ENCODE data around the gene TMEM165.
A peak's percentile ranks its signal among the peaks of the same experiment; 100 is the strongest.
"Not testable (repeated sequence)": the region's sequence is repeated elsewhere in the genome, so short reads cannot be mapped to it uniquely, and the experiment has no call there.

The TMEM165 gene, protein sequence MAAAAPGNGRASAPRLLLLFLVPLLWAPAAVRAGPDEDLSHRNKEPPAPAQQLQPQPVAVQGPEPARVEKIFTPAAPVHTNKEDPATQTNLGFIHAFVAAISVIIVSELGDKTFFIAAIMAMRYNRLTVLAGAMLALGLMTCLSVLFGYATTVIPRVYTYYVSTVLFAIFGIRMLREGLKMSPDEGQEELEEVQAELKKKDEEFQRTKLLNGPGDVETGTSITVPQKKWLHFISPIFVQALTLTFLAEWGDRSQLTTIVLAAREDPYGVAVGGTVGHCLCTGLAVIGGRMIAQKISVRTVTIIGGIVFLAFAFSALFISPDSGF

DNA sequence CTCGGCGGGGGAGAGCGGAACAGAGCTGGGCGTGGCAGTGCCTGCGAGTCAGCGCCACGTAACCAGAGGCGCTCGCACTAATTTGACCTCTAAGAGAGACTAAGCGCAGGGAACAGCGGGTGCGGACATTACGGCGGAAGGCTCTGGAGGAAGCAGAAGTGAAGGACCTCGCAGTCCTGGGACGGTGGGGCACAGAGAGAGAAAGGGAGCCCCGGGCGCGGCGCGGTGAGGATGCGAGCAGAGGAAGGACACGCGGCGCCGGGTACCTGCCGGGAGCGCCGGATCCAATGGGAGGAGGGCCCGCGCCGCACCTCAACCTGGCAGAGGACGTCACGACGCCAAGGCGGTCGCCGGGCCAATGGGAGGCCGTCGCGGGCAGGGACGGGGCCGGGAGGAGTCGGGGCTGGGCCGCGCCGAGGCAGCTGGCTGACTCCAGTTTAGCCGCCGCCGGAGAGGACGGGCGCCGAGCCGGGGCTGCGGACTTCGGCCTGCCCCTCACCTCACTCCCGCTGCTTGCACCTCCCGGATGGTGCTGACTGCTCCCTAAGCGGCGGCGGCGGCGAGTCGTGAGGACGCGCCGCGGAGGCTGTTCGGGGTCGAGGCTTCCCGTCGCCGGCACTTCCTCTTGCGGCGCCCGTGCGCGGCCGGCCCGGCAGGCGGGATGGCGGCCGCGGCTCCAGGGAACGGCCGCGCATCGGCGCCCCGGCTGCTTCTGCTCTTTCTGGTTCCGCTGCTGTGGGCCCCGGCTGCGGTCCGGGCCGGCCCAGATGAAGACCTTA lies at the start of gene TMEM165:
Gene TMEM165 (plus strand): TSS at position 429 of the 779 bp plus-strand sequence. CDS start 233 bp downstream, at position 662.
- DNase-seq = peak; percentile 43

DNA sequence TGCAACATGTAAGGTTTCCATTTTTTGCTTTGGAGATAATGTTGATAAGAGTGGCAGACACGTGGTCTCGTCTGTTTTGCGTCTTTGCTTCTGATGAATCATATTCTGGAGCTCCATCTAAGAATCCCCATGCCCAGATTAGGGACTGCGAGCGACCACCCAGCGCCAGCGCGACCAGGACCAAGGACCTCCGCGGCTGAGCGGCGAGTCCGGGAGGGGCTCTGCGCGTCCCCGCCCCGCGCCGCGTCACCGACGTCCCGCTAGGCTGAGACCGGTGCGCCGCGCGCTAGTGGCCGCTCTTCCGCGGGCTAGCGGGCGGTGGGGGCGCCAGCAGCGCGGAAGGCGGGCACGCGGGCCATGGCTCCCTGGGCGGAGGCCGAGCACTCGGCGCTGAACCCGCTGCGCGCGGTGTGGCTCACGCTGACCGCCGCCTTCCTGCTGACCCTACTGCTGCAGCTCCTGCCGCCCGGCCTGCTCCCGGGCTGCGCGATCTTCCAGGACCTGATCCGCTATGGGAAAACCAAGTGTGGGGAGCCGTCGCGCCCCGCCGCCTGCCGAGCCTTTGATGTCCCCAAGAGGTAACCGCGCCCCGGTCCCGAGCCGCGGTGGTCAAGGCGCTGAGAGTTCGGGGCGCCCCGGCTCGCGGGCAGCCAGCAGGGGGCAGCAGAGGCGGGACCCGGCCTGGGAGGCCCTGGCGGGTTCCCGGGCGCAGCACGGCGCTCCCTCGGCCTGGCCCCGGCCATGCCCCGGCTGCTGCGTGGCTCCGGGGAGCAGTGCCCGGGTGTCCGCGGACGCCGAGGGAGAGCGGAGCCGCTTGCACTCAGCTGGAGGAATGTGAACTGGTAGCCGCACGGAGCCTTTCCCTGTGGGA lies 49.5 kb upstream of the TMEM165 start, which contains the start of gene SRD5A3:
Gene SRD5A3 (plus strand): TSS at position 263 of the 871 bp plus-strand sequence. CDS start 95 bp downstream, at position 358.
- peak; percentile 8 for DNase-seq

DNA sequence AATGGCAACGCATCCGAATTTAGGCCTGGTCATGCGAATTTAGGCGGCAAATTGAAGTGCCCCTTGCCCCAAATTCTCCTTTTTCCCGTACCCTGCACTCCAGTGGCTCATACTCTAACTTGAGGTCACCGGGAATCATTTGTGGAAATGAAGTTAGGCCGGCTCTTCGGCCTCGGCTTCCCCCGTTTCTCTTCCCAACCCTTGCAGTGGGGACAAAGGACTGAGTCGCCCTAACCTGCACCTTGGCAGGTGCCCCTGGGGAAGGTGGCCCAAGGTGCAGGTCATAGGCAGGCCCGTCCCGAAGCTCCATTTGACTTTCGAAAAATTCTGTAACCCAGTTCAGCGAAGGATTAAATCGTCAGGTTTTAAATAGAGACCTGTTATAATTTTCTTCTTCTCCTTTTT lies 48.9 kb upstream of the TMEM165 start:
- DNase-seq = no peak

DNA sequence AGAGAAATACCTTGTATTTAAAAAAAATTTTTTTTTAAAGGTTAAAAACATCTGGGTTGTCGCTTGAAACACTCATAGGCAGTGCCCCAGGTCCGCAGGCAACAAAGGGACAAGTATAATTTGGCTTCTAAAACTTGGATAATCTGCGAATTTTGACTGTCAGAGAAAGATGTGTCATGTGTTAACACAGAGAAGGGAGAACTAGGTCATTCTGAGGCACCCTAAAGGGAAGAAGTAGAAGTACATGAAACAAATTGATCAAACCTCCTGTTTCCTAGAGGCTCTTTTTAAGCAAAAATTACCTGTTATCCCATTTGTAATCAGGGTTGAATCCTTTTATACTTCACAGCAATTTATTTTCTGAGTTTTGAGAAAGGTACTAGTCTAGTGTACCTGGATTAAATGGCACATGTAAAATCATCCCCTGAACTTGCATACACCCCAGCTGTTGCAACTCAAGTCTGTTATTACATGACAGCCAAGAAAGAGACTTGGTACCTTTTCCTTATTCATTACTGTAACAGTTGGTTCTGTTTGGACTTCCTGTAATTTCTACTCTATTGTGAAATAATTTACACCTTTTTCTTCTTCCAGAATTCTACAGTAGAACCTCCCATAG lies 48.0 kb upstream of the TMEM165 start:
- no peak for DNase-seq

DNA sequence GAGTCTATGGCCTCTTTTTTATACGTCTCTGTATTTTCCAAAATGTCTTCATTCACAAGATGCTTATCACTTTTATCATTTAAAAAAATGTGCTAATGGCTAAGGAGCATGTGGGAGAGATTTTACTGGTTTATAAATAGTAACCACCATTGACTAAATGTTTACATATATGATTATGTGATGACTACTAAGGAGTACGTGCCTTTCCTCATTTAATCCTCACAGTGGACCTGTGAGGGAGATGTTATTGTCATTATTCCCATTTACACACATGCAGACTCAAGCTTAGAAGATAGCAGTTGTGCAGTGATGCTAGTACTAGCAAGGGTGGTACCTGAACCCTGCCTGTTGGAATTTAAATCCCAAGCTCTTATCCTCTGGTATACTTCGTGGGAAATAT lies 47.3 kb upstream of the TMEM165 start:
- no peak for DNase-seq

DNA sequence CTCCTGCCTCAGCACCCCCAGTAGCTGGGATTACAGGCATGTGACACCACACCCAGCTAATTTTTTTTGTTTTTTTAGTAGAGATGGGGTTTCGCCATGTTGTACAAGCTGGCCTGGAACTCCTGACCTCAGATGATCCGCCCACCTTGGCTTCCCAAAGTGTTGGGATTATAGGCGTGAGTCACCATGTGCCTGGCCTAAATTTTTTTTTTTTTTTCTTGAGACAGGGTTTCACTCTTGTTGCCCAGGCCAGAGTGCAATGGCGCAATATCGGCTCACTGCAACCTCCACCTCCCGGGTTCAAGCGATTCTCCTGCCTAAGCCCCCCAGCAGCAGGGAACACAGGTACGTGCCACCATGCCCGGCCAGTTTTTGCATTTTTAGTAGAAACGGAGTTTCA lies 44.9 kb upstream of the TMEM165 start:
- not testable (repeated sequence) for DNase-seq

DNA sequence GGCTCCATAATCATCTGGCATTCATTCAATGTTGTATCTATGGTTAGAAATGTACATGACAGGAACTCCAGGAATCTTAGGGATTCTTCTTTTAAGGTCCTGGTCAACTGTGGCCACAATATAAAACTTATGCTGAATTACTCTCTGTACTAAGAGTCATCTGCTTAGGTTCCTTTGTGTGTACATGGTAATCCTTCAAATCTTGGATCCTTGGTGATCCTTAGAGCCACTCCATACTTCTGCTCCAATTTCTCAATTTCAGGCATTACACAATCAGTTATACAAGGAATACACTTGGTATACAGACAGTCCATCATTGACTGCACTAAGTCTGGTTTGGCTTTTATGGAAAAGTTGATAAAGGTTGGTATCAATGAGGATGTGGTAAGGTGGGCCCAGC lies 43.9 kb upstream of the TMEM165 start:
- no peak for DNase-seq

DNA sequence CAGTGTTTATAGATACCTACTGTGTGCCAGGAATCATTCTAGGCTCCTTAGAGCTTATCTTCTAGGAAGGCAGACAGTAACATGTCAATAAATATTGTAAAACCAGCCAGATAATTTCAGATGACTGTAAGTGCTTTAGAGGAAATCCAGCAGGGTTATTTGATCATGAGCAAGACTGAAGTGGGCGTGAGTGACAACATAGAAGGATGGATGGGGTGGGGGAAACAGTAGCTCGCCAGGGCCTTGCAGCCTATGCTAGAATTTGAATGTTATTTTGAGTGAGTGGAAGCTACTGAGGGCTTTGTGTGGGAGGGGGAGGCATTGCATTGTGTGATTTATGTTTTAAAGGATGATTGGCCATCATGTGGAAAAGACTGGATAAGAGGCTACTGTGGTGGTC lies 43.0 kb upstream of the TMEM165 start:
- no peak for DNase-seq

DNA sequence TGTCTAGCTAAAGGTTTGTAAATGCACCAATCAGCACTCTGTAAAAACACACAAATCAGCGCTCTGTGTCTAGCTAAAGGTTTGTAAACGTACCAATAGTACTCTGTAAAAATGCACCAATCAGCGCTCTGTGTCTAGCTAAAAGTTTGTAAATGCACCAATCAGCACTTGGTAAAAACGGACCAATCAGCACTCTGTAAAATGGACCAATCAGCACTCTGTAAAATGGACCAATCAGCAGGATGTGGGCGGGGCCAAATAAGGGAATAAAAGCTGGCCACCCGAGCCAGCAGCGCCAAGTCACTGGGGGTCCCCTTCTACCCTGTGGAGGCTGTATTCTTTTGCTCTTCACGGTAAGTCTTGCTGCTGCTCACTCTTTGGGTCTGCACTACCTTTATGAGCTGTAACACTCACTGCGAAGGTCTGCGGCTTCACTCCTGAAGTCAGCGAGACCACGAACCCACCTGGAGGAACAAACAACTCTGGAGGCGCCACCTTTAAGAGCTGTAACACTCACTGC lies 42.5 kb upstream of the TMEM165 start:
- DNase-seq = not testable (repeated sequence)

DNA sequence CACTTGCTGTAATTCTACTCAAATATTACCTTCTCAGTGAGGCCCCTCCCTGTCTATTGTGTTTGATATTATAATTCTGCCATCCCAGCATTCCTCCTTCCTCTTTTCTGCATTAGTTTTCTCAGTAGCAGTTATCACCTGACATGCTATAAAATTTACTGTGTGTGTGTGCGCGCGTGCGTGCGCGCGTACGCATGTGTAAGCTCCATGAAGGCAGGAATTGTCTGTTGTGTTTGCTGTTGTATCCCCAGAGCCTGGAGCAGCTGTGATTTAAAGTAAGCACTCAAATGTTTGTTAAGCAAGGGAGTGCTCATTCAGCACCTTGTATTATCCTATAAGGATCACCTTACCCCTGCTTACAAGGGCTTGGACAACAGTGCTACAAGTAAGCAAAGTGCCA lies 41.1 kb upstream of the TMEM165 start:
- DNase-seq = no peak

DNA sequence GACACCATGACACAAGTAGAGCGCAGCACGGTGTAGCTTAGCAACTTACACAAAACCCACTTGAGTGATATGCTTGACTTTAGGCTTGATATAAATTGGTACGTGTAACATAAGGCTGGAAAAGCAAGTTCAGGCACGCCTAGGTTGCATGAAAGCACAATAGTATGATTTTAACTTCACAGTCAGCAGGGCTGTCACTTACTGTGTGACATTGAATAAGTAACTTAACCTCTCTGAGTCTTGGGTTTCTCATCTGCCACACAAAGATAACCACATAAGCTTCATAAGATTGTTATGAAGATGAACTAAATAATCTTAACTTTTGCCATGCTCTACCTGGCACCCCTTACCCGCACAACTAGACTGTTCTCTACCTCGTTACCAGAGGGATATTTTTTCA lies 40.2 kb upstream of the TMEM165 start:
- no peak for DNase-seq

DNA sequence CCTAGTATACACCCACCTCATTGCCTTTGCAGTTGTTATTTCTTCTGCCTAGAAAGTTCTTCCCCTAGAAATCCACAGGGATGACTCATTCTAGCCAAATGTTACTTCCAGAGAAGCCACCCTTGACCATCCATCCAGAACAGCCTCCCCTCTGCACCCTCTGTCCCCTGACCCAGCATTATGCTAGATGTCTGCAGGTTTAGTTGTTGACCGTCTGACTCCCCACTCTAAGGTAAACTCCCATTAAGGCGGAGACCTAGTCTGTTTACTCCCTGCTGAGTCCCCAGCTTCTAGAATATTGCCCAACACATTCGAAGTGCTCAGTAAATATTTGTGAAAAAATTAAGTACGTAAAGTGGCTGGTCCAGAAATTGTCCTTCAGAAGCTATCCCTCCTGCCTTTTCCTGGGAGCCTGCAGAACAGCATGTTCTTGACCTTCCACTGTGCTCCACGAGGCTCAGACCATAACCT lies 38.7 kb upstream of the TMEM165 start:
- DNase-seq = no peak

DNA sequence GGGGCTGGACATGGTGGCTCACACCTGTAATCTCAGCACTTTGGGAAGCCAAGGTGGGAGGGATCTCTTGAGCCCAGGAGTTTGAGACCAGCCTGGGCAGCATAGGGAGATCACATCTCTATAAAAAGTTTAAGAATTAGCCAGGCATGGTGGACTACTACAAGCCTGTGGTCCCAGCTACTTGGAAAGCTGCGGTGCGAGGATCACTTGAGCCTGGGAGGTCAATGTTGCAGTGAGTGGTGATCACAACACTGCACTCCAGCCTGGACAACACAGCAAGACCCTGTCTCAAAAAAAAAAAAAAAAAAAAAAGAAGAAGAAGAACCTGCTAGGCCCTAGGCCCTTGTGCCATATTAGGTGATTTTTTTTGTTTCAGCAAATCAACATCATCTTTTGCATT lies 37.5 kb upstream of the TMEM165 start:
- DNase-seq = no peak

DNA sequence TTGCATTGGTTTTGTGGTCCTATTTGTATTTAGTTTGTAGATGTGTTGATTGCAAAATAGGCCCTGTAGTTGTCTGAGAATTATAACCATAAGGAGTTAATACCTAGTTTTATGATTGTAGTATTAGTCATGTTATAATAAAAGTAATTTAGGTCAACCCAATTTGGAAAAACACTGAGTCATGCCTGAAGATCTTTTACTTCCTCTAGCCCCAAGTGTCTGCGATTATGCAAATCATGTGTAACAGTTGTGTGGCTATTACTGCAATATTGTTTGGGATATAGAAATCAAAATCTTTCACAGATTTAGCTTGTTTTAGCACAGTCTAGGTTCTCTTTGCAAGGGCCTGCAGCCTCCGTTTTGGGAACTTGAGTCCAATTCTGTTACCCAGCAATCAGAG lies 37.1 kb upstream of the TMEM165 start:
- no peak for DNase-seq

DNA sequence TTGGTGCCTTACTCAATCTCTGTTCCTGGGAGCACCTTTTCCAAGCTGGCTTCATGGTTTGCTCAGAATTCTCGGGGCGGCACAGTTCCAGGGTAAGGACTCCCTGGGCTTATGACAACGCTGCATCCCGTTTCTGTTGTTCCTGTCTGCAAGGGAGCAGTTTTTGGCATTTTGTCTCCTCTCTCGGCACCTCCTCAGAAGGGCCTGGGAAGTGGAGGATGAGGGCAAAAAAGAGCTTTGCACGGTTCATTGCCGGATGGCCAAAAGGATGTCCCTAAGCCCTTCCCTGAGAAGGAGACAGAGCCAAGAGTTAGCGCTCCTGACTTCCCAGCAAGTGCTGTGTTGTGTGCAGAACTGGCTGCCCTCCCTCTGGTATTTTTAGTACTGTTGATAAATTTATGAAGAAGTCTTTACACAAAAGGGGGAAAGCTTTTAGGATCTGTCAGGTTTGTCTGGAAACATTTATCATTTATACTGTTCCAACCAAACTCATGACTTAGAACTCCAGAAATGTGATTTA lies 36.3 kb upstream of the TMEM165 start:
- no peak for DNase-seq

DNA sequence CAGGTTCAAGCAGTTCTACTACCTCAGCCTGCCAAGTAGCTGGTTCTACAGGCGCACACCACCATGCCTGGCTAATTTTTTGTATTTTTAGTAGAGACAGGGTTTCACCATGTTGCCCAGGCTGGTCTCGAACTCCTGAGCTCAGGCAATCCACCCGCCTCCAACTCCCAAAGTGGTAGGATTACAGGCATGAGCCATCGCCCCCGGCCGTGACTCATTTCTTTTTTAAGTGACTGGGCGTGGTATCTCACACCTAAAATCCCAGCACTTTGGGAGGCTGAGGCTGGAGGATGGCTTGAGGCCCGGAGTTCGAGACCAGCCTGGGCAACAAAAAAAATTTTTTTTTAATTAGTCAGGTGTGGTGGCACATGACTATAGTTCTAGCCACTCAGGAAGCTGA lies 32.8 kb upstream of the TMEM165 start:
- not testable (repeated sequence) for DNase-seq

DNA sequence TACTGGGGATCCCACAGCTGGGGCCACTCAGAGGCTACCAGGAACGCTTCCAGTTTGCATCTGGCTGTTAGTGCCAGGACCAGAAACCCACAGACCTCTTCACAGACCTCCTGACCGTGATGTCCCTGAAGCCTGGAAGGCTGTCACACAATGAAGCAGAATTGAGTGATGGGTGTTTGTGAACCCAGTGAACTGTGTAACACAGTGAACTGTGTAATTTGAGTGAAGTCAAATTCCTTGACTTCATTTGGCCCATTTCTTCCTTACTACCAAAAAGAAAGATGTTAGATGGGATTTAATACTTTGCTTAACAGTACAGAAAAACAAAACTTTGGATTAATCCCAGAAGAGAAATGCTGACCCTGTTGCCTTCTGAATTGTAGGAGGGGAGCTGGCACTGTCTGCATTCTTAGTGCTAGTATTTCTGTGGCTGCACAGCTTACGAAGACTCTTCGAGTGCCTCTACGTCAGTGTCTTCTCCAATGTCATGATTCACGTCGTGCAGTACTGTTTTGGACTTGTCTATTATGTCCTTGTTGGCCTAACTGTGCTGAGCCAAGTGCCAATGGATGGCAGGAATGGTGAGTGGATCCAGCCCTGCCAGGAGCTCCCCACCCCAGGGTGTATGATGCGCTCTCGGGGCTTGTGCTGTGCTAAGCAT lies 31.9 kb upstream of the TMEM165 start:
- no peak for DNase-seq

DNA sequence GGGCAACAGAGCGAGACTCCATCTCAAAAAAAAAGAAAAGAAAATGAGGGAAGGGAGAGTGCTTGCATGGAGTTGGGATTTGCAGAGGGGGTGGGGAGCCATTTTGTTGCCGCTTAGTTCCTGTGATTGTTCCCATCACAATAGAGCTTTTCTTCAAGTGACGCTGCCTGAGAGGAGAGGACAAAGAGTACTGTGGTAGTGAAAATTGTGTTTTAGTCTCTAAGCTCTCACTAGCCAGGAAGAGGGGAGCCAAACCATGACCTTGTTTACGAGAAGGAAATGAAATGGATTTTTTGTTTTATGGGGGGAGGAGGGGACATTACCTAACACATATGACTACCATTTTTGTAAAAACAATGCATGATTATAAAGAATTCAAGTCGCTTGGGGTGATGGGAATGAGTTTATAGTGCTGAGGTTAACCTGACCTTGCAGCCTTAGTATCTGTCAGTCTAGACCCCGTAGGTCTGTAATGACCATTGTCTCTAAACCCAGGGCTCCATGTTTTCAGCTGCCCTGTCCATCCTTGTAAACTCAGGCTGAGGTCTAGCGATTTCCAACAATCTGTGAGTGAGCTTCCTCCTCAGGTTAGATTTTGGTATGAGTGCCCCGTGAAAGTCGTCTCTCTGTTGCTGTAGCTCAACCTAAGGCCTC lies 30.9 kb upstream of the TMEM165 start:
- no peak for DNase-seq

DNA sequence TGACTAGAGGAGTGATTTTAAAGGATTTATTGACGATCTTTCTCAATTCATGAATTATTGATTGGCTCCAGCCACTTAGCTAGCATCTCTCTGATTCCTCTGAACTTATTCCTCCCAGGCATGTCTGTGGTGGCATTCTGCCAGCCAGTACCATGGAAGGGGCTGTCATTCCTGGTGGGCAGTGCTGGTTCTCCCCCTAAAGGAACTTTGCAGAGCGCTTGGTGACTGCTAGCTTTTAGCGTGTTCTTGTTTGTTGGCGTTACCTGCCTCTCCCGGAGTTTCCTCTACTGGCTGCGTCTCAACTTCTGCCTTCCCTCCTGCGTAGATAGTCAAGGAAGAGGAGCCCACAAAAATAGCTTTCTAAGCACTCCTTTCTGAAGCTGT lies 30.4 kb upstream of the TMEM165 start:
- no peak for DNase-seq

DNA sequence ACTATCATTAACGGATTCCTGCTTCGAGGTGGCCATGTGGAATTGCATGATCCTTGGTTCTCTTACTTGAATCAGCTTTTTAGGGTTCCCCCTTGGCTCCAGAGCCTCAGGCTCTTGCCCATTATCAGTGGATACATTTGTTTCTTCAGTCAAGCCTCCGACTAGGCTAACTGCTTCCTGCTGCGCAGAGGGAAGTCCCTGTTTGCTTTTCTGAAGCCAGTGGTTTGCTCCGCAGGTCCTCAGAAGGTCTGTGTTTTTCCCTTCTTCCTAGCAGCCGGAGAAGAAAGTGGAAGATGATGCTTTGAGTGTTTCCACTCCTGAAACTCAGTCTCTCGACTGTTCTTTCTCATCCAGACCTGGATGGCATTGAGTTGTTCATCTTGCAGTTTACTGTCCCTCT lies 29.1 kb upstream of the TMEM165 start:
- DNase-seq = no peak

DNA sequence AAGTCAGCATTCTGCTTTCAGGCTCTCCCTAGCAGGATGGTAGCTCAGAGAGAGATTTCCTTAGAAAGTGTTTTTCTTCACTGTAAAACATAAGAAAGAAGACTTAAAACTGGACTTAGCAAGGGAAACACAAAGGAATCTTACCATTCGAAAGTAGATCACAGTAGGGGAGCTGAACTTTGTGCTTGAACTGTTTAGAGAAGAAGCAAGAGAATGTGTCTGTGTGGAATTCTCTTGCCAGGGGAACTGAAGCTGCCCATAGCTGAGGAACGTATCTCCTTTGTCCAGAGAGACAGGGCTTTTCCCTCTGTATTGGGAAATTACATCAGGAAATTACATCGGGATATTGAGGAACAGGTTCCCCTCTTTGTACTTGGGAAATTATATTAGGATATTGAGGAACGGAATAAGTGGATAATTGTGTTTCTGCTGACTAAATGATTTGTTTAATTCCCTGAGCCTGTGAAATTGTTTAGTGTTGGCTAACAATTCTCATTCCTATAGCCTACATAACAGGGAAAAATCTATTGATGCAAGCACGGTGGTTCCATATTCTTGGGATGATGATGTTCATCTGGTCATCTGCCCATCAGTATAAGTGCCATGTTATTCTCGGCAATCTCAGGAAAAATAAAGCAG lies 28.6 kb upstream of the TMEM165 start:
- DNase-seq = no peak

All from NCI-H2081 treated with DMSO at 0.1 percent for 48 hours (cell line).